Calu3 (cell line): ENCODE results near the gene PSMA2. TPM values are rescaled to one million over a fixed set of nuclear protein-coding genes. Genes with fewer than 3 reads are reported as not detected.

Experiments
- BruUV-seq: library from RNA; stranded (reverse); fragments of 400-500 nt; replicated peaks from 2 replicates; lab custom pipeline; 2021; lab: Mats Ljungman, UMichigan
- CTCF ChIA-PET: fragments of 300-600 bp; sonication (Branson Sonifier 250); formaldehyde crosslinking; loops from one replicate; lab custom pipeline; 2022; ENCODE audit warnings: antibody characterized with exemption; lab: Charles Lee
- DNase-seq: peaks from one replicate; pipeline ENCODE4 v3.0.0; 2022
- H3K27ac Mint-ChIP-seq: one replicate; pipeline ENCODE4 v1.8.0; 2022; ENCODE audit warnings: mixed read lengths; ENCODE audit not compliant: unreplicated experiment
- H3K27me3 Mint-ChIP-seq: one replicate; pipeline ENCODE4 v1.8.0; 2022; ENCODE audit warnings: mixed read lengths; ENCODE audit not compliant: unreplicated experiment
- H3K36me3 Mint-ChIP-seq: one replicate; pipeline ENCODE4 v1.8.0; 2022; ENCODE audit warnings: mild to moderate bottlenecking, moderate library complexity, mixed read lengths; ENCODE audit not compliant: insufficient read depth, unreplicated experiment
- H3K4me1 Mint-ChIP-seq: one replicate; pipeline ENCODE4 v1.8.0; 2022; ENCODE audit warnings: mild to moderate bottlenecking, low read depth, mixed read lengths; ENCODE audit not compliant: unreplicated experiment
- H3K4me3 Mint-ChIP-seq: one replicate; pipeline ENCODE4 v1.8.0; 2022; ENCODE audit warnings: mild to moderate bottlenecking, low read depth, moderate library complexity, mixed read lengths; ENCODE audit not compliant: unreplicated experiment
- H3K9me3 Mint-ChIP-seq: one replicate; pipeline ENCODE4 v1.8.0; 2022; ENCODE audit warnings: low read depth, mixed read lengths; ENCODE audit not compliant: unreplicated experiment
- intact Hi-C: fragments of 100-400 bp; cut with micrococcal nuclease; formaldehyde crosslinking; loops from one replicate; pipeline ENCODE4 v1.10.0; 2022; ENCODE audit not compliant: unreplicated experiment
- total RNA-seq: library from RNA; stranded (reverse); gene quantifications from 2 replicates; pipeline ENCODE4 v1.2.3, GENCODE V29; 2022
- TF ChIP-seq, protein P1 (sequence below): fragments of 200-600 bp; IDR thresholded peaks from one replicate; pipeline ENCODE4 v1.8.0; 2022; ENCODE audit warnings: antibody characterized with exemption; ENCODE audit not compliant: unreplicated experiment

Gene PSMA2
- total RNA-seq, 1 experiment from 2014 or later: 208 TPM

DNA sequence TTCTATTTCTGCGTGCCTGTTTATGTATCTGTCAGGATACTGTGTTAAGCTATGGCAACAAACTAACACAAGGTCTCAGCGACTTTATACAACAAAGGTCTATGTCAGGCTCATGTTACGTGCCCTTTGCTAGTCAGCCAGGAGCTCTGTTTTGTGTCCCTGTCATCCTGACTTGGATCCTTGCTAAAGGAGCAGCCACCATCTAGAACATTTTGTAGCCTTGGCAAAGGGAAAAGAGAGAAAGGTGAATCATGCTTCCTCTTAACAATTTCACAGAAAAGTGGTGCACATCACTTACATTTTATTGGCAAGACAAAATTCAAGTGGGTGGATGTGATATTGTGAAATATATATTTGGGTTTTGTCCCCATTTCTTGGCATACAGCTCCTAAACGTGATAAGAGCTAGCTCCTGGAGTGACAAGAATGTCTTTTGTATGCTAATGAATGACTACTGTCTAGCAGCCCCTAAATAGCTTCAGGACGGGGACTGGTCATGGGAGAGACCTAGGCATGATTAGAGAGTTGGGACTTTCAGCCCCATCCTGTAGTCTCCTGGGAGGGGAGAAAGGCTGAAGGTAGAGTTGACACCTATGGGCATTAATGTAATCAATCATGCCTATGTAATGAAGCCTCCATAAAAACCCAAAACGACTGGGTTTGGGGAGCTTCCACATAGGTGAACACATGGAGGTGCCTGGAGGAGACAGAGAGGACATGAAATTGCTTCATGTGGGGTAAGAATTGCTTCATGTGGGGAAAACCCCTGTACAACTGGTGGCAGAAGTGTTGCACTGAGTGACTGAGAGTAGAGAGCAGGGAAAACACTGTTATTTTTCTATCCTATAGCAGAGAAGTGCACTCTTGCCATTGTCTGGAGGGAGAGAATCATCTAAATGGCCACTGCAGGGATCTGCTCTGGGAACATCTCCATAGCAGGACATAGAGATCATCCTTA, 33.2 kb upstream of the PSMA2 start:
- Mint-ChIP-seq H3K27ac (no peak overlapping the region), H3K9me3 (no peaks in the 10 kb centered on the region), H3K27me3 (peaks cover 54% of the 10 kb centered on the region), H3K4me3 (no peak overlapping the region), H3K4me1 (no peaks in the 10 kb centered on the region), H3K36me3 (no peaks in the 10 kb centered on the region)
- no TSS peak for BruUV-seq
- DNase-seq: no peak
- TF ChIP-seq, protein P1, sequence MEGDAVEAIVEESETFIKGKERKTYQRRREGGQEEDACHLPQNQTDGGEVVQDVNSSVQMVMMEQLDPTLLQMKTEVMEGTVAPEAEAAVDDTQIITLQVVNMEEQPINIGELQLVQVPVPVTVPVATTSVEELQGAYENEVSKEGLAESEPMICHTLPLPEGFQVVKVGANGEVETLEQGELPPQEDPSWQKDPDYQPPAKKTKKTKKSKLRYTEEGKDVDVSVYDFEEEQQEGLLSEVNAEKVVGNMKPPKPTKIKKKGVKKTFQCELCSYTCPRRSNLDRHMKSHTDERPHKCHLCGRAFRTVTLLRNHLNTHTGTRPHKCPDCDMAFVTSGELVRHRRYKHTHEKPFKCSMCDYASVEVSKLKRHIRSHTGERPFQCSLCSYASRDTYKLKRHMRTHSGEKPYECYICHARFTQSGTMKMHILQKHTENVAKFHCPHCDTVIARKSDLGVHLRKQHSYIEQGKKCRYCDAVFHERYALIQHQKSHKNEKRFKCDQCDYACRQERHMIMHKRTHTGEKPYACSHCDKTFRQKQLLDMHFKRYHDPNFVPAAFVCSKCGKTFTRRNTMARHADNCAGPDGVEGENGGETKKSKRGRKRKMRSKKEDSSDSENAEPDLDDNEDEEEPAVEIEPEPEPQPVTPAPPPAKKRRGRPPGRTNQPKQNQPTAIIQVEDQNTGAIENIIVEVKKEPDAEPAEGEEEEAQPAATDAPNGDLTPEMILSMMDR: no peak
- CTCF ChIA-PET: interaction anchor here (0.6 kb wide), 1 partner anchor 66 kb away, joined by 4 read pairs; no protein-coding TSS in a partner anchor
- intact Hi-C loops: no loop called here

DNA sequence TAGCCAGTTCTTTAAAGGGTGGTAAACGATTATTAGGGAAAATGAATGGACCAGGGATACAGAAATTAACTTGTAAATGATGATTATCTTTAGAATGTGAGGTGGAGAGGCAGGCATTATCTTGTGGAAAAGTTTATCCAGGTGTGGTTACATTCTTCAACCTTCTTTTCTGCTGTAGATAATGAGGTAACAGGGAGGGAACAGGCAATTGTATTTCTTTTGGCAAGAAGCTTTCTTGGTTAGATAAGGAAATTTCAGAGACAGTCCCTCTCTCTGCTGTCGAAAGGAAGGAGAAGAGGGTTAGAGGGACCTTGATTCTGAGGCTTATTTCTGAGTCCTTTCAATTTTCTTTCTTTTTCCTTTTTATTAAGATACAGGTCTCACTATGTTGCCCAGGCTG, 32.3 kb upstream of the PSMA2 start:
- intact Hi-C loops: no loop called here
- CTCF ChIA-PET: no interaction called here
- Mint-ChIP-seq H3K4me1 (no peaks in the 10 kb centered on the region), H3K9me3 (no peaks in the 10 kb centered on the region), H3K4me3 (no peak overlapping the region), H3K27ac (no peak overlapping the region), H3K36me3 (no peaks in the 10 kb centered on the region), H3K27me3 (peaks cover 59% of the 10 kb centered on the region)
- DNase-seq: no peak
- TF ChIP-seq, protein P1: no peak
- no TSS peak for BruUV-seq

DNA sequence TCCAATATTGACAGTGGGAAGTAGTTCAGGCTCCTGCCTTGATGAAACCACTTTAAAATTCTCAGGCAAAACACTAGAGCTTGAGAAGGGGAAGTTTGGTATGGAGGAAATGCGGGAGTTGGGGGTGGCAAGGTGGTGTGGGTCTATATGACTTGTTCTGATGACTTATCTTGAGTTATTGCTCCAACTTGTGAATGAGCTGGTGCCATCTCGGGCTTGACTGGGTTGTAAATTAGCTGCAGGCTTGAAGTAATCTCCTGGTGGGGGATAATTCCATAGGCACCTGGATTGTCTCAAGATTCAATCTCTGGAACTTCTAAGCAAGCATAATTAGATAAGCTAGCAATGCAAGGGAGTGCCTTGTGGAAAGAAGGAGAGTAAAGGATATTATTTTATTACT, 29.2 kb upstream of the PSMA2 start:
- intact Hi-C loops: no loop called here
- Mint-ChIP-seq H3K36me3 (no peaks in the 10 kb centered on the region), H3K27ac (no peak overlapping the region), H3K27me3 (peaks cover 45% of the 10 kb centered on the region), H3K4me1 (no peaks in the 10 kb centered on the region), H3K9me3 (peaks cover 3% of the 10 kb centered on the region), H3K4me3 (no peak overlapping the region)
- CTCF ChIA-PET: interaction anchor here (0.6 kb wide), 1 partner anchor 1245 kb away, joined by 3 read pairs; no protein-coding TSS in a partner anchor
- TF ChIP-seq, protein P1: no peak
- BruUV-seq: no TSS peak
- no peak for DNase-seq

DNA sequence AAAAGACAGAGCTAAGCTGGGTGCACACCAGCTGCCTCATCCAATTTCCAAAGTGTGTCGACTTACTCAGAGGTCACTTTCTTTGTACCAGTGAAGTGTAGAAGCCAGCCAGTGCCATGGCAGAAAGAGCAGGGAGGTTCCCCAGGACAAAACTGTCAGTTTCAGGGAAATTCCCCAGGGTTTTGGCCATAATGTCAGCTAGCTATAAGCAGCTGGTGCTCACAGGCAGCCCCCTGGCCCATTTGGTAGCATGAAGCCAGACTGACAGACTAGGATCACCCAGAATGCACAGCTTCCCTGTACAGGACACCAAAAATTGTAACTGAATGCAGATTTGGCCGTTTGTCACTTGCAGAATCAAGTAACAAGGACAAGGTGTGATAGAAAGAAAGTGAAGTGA, 28.8 kb upstream of the PSMA2 start:
- Mint-ChIP-seq H3K9me3 (peaks cover 3% of the 10 kb centered on the region), H3K4me3 (no peak overlapping the region), H3K27ac (no peak overlapping the region), H3K27me3 (peaks cover 45% of the 10 kb centered on the region), H3K36me3 (no peaks in the 10 kb centered on the region), H3K4me1 (no peaks in the 10 kb centered on the region)
- CTCF ChIA-PET: no interaction called here
- TF ChIP-seq, protein P1: no peak
- BruUV-seq: no TSS peak
- intact Hi-C loops: no loop called here
- DNase-seq: no peak
